K562 (cell line): Measurements from ENCODE around the gene PNISR. TPM values are rescaled to one million over a fixed set of nuclear protein-coding genes. Genes with fewer than 3 reads are reported as not detected.

Experiments used
- BACH1 ChIP-seq: fragments of 200-800 bp; sonication (Bioruptor generic); IDR thresholded peaks from 2 replicates; pipeline ENCODE4 v1.6.1; 2016; ENCODE audit warnings: missing genetic modification characterization, missing compliant biosample characterization
- BCOR ChIP-seq: fragments of 450-650 bp; IDR thresholded peaks from 2 replicates; pipeline ENCODE4 v1.6.1; 2016
- BMI1 ChIP-seq: fragments of 150-350 bp; IDR thresholded peaks from 2 replicates; pipeline ENCODE4 v1.6.1; 2014; ENCODE audit warnings: low read length
- CEBPB ChIP-seq: fragments of 450-650 bp; IDR thresholded peaks from 2 replicates; pipeline ENCODE4 v1.6.1; 2016; ENCODE audit warnings: missing genetic modification characterization, missing compliant biosample characterization
- GATAD2A ChIP-seq: fragments of 450-650 bp; IDR thresholded peaks from 2 replicates; pipeline ENCODE4 v1.6.1; 2017
- KAT2B ChIP-seq: IDR thresholded peaks from one replicate; pipeline ENCODE4 v1.6.1; 2012; ENCODE audit warnings: low read depth, mild to moderate bottlenecking, control low read depth, inconsistent platforms, low read length, moderate library complexity
- KHSRP ChIP-seq: fragments of 450-650 bp; IDR thresholded peaks from 2 replicates; pipeline ENCODE4 v1.6.1; 2017
- MAFK ChIP-seq: IDR thresholded peaks from 2 replicates; pipeline ENCODE4 v1.6.1; 2011; ENCODE audit warnings: low read length, improper control_type of control experiment
- NFIC ChIP-seq: fragments of 450-650 bp; IDR thresholded peaks from 2 replicates; pipeline ENCODE4 v1.6.1; 2017; ENCODE audit warnings: mild to moderate bottlenecking, inconsistent platforms
- NR1H2 ChIP-seq: sonication (generic); formaldehyde crosslinking; IDR thresholded peaks from 2 replicates; pipeline ENCODE4 v1.4.0; 2020; ENCODE audit warnings: mild to moderate bottlenecking, missing genetic modification reagents
- PYGO2 ChIP-seq: fragments of 450-650 bp; IDR thresholded peaks from 2 replicates; pipeline ENCODE4 v1.6.1; 2016; ENCODE audit warnings: mild to moderate bottlenecking, missing genetic modification characterization, moderate library complexity, missing compliant biosample characterization
- RBM25 ChIP-seq: fragments of 200-400 bp; formaldehyde crosslinking; IDR thresholded peaks from 2 replicates; pipeline ENCODE4 v1.6.1; 2018; ENCODE audit warnings: low read length, low read depth, moderate library complexity; ENCODE audit not compliant: severe bottlenecking
- RERE ChIP-seq: sonication (generic); formaldehyde crosslinking; IDR thresholded peaks from 2 replicates; pipeline ENCODE4 v1.8.0; 2023; ENCODE audit warnings: missing genetic modification reagents, mild to moderate bottlenecking, borderline replicate concordance
- TFE3 ChIP-seq: fragments of 450-650 bp; formaldehyde crosslinking; IDR thresholded peaks from 2 replicates; pipeline ENCODE4 v1.4.0; 2020; ENCODE audit warnings: mild to moderate bottlenecking, mixed read lengths
- ZBED1 ChIP-seq: IDR thresholded peaks from 2 replicates; pipeline ENCODE4 v1.6.1; 2014
- ZNF174 ChIP-seq: fragments of 250-450 bp; sonication (Bioruptor Pico); IDR thresholded peaks from 2 replicates; pipeline ENCODE4 v1.4.0; 2020; ENCODE audit warnings: mild to moderate bottlenecking
- ZNF431 ChIP-seq: sonication (generic); formaldehyde crosslinking; IDR thresholded peaks from 2 replicates; pipeline ENCODE4 v1.8.0; 2022; ENCODE audit warnings: mild to moderate bottlenecking, missing genetic modification reagents
- ZNF740 ChIP-seq, 3 experiments: fragments of 200-800 bp in 1 of 3; sonication (Bioruptor generic) in 1 of 3; sonication (generic) in 1 of 3; formaldehyde crosslinking in 1 of 3; IDR thresholded peaks; 2 replicates each; pipeline versions ENCODE4 v1.6.1 to v1.8.0; 2016 to 2022; ENCODE audit warnings: mild to moderate bottlenecking in 2 of 3, missing compliant biosample characterization in 2 of 3, missing genetic modification characterization in 2 of 3, missing genetic modification reagents in 1 of 3
- ZNF75A ChIP-seq: fragments of 450-650 bp; formaldehyde crosslinking; IDR thresholded peaks from 2 replicates; pipeline ENCODE4 v1.4.0; 2020; ENCODE audit warnings: mild to moderate bottlenecking
- polyA plus RNA-seq, 8 experiments: library from polyadenylated mRNA; depleted of rRNA in 4 of 8; stranded (reverse) in 5 of 8; unstranded in 3 of 8; fragments of >200 nt; fragmentation: Nextera tagmentation in 2 of 8; fragmentation: Illumina TruSeq in 1 of 8; extraction: Ambion mirVana in 2 of 8; extraction: Trizol in 1 of 8; gene quantifications; 2 replicates each; pipeline versions ENCODE4 v1.2.1 to v1.2.3, GENCODE V29; 2011 to 2014; ENCODE audit warnings: inconsistent platforms in 1 of 8, missing spikeins in 1 of 8
- total RNA-seq, 7 experiments: library from RNA; depleted of rRNA in 6 of 7; stranded (reverse); fragments of >200 nt in 6 of 7; fragmentation: Illumina TruSeq in 2 of 7; extraction: Trizol in 2 of 7; gene quantifications; 2 replicates each; pipeline versions ENCODE4 v1.2.1 to v1.2.3, GENCODE V29; 2011 to 2021; ENCODE audit warnings: low replicate concordance in 1 of 7

PNISR gene
- total and polyA plus RNA-seq, 9 of the 15 experiments (the other 6 are each of a cell fraction or from before 2014, with no cell fraction given), result 97.4 to 206 (median 131) TPM

- TF ChIP-seq ZNF740 (CRISPR knock-in tag; IDR thresholded peaks at IDR 0.05) (no peak), ZNF740 (tag; IDR thresholded peaks at IDR 0.05) (no peak), MAFK (peak; percentile 1; the same call in 1 of the 2 replicates), RBM25 (no peak), ZBED1 (no peak), GATAD2A (no peak), ZNF75A (CRISPR knock-in tag) (no peak), NFIC (peak; percentile 60; the same call in 1 of the 2 replicates), CEBPB (tag) (no peak), BACH1 (tag) (peak; percentile 49; the same call in 1 of the 2 replicates), BMI1 (no peak), RERE (CRISPR knock-in tag) (no peak), ZNF431 (CRISPR knock-in tag) (peak; percentile 61; the same call in 1 of the 2 replicates), TFE3 (peak; percentile 88), ZNF174 (CRISPR knock-in tag) (no peak), KAT2B (no peak), KHSRP (no peak), PYGO2 (tag) (no peak), BCOR (no peak), NR1H2 (CRISPR knock-in tag) (0 out of 2 replicates have a peak, but pooled peaks have one; percentile 89)
Observed at GRCh38 chr6:99424761-99425646, at the start of gene PNISR (continued).
